ENCODE data around the gene NREP.
A peak's percentile ranks its signal among the peaks of the same experiment; 100 is the strongest.
"Not testable (repeated sequence)": the region's sequence is repeated elsewhere in the genome, so short reads cannot be mapped to it uniquely, and the experiment has no call there.

NREP gene

DNA sequence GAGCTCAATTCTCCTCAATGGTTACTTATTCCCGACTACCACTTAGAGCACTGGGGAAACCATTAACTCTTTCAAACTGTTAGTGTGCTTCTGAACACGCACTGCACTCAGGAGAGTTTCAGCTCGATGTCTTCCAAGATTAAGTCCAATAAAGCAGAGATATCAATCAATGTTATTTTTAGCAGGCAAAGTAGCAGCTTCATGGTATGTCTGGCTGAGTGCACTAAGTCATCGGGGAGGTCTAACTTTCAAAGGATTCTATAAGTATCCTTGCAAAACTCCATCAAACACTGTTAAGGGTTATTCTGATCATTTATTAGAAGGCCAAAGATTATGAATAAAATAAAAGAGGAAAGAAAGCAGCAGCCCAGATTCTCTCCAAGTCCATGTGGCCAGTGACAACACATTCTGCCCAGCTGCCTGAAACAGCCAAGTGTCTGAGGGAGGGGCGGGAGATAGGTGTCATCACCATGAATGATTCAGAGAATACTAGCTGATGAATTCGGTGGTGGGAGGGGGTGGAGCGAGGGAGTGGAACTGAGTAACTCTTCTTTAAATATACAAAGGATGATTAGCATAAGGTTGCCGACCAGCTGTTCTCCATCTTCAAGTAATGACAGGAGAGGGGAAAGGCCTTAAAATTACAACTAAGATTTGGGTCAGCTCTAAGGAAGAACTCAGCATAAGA lies 21.3 kb downstream of the NREP start:
- no peak for DNase-seq

DNA sequence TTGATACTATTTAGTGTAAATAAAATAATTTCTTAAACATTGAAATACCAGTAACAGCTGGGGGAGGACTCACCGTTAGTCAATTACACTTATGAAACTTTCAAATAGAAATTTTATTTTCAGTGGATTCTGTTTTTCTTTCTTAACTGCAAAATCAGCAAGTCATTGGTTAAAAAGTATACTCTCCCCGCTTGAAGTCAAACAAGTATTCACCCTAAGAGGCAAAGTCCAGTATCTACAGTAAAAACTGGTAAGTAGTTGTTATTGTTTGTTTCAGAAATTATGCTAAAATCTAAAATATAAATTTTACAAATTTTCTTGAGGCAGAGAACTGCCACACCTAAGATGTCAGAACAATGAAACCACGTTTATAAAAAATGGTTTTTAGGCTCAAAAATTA lies 22.4 kb downstream of the NREP start:
- DNase-seq, result no peak

DNA sequence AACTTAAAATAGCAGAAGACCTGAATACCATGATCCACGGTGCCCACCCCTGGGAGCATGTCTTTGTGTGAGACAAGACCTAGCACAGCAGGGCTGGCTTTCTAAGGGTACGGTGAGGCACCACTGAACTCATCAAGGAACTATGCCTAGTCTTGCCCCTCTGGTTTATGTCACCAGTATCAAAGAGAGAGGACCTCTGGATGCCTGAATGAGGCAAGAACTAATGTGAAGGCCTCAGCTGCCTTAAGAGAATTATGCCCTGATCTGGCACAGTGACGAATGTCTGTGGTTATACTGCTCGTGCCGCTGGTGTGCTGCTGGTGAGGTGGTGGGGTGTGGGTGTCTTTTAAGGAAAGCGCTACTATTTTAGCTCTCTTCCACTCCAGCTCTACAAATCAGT lies 23.0 kb downstream of the NREP start:
- DNase-seq, result no peak

DNA sequence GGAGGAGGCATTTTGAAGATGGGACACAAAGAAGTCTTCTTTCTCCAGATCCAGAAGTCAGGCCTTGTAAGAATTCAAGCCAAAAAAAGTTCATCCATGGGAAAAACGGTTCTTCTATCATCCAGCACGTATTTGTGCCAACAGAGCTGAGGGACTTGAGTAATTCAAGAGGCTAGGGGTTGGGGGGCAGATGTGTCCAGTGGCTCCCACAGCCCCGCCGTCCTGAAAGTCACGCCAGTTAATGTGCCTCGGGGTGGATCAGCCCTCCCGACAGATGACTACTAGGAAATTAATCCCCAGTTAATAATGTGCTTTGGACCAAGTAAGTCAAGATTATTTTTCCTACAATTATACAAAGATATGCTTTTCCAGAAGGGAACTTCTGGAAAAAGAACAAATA lies 23.4 kb downstream of the NREP start:
- DNase-seq, result no peak

DNA sequence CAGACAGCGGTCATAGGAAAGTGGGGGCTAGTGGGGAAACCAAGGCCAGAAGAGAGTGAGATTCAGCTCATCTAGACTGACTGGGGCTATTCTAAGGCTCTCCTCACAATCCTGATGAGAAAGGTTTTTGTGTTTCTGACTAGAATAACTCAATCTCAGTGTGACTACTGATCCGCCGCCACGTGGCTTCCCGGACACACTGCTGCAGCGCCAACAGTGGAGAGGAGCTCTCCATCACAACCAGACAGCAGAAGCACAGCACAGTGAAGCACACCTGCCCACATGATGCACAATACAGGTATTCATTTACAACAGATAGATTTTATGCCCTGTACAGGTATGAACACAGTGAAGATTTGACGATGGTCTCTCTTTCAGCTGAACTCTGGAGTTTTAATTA lies 25.4 kb downstream of the NREP start:
- peak; percentile 23 for DNase-seq

DNA sequence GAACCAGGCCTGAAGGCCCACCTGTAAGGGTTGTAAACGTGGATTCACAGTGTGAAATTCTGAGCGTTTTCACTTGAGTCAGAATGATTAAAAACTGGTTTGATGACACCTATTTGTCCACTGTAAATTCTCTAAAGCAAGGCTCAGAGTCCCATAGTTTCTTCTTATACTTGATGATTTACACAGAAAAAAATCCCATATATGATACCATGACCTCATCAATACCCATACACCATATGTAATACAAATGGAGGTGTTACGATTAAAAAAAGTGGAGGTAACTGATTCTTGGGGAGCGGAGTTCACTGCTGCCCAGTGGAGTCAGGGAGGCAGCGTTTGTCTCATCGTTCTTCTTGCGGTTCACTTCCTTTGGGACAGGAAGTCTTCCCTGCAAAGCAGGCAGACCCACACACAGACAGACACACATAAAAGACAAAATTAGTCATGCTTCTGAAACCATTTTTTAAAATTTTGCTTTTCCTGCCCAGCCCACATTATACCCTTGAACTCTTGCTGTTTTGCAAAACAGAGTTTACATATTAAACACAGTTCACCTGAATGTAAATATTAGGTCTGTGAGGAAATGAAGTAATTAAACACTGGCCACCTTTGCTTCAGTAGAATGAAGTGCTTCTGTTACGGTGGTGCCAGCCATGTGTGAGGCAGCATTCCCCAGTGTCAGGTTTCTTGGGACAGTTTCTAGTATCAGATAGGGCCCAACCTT lies 26.2 kb downstream of the NREP start:
- DNase-seq, result peak; percentile 75

DNA sequence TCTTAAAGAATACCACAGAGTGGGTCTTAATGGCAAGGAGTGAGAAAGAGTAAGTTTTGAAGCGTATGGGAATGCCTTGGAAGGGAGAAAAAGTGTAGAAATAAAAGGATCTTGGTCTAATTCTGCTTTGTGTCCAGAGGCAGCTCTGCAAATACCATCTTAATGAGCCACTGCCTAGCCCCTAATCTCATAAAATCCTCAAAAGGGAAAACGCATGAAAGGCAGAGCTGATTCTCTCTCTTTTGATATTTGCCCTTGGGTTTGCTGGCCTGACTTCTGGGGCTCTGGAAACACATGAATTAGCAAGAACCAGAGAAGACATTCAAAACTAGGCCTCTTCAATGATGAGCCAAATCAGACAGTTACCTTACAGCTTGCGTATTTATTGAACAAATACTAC lies 28.1 kb downstream of the NREP start:
- DNase-seq, result no peak

DNA sequence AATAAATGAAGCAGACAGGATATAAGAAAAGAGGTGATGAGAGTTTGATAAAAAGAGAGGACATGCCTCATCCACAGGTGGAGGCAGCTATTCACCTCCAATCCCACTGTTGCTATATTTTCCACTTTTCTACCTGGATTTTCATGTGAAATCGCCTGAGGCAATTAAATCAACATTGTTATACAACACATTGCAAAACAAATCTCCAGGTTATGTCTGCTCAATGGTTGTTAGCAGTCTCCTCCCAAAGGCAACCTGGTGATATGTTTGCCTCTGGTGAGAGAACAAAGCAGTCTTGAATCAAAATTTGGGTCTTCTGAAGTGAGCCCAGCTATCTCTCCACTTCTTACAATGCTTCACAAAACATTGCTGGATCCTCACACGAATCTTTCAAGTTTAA lies 30.0 kb downstream of the NREP start:
- DNase-seq, result no peak

DNA sequence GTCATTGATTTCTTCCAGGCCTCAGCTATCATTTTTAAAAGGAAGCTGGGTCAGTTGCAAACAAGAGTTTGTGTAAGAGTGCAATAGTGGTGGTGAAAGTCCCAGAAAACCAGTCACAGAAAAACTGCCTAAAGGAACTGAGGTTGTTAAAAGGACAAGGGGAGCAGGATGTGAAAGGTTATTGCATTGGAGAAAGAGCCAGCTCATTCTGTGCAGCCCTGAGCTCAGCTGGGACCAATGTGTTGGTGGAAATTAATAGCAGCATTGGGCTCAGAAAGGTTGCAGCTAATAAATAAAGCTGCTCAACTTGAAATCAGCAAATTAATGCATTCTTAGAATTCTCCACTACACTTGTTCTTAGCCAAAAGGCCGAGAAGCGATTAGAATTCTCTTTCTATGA lies 34.9 kb downstream of the NREP start:
- no peak for DNase-seq

DNA sequence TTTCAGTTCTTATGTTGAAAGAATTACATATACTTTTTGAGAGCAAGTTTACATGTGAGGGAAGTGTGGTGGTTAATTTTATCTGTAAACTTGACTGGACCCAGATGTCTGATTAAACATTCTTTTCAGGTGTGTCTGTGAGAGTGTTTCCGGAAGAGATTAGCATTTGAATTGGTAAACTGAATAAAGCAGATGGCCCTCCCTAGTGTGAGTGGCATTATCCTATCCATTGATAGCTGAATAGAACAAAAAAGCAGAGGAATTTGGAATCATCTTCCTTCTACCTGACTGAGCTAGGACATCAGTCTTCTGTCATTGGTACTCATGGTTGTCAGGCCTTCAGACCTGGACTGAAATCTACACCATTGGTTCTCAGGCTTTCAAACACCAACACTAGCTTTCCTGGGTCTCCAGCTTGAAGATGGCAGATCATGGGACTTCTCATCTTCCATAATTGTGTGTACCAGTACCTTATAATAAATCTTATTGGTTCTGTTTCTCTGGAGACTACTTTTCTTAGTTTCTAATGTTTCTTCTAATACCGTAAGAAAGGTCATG lies 36.6 kb downstream of the NREP start:
- DNase-seq, result no peak

DNA sequence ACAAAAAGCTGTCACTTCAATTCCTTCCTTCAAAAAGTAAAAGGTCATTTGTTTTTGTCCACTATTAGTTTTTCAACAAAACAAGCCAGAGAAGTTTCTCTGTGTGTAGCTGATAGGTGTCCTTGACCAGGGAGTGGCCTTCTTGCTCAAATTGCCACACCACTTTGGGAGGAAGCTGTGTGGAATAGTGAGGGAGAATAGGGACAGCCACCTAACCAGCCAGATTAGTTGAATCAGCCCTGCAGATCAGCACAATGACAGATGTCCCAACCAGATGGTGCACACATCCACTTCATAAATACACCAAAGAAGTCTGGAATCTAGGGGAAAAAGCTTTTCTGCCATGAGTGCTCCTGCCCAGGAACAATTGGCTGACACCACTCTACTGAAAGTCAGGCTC lies 37.2 kb downstream of the NREP start:
- no peak for DNase-seq

DNA sequence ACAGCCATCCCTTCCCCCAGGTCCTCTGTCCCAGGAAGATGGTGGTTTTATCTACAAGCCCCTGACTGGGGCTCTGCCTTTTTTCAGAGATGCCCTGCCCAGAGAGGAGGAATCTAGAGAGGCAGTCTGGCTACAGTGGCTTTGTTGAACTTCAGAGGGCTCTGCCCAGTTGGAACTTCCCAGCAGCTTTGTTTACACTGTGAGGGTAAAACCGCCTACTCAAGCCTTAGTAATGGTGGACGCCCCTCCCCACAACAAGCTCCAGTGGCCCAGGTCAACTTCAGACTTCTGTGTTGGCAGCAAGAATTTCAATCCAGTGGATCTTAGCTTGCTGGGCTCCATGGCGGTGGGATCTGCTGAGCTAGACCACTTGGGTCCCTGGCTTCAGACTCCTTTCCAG lies 40.2 kb downstream of the NREP start:
- not testable (repeated sequence) for DNase-seq

DNA sequence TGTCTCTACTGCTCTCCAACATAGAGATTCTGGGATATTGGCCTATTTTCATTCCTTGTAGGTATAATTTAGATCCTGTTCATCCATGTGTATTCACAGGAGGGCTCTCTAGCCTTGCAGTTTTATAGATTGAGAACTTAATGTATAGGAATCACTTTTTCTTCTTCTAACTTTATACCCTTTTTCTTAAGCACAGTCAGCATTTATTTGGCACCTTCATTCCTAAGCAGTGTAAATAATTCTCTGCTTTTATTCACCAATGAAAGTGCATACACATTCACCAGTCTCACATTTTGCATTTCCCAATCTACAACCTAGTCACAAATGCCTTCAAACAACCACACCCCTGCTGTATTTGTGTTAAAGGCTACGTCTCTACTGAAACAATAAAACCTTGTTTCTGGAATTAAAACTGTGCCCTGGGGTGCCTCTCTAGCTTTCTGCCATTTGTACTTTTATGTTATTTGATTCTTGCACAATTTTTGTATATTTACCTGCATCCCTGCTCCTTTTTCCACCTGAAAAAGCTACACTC lies 49.3 kb downstream of the NREP start:
- no peak for DNase-seq

DNA sequence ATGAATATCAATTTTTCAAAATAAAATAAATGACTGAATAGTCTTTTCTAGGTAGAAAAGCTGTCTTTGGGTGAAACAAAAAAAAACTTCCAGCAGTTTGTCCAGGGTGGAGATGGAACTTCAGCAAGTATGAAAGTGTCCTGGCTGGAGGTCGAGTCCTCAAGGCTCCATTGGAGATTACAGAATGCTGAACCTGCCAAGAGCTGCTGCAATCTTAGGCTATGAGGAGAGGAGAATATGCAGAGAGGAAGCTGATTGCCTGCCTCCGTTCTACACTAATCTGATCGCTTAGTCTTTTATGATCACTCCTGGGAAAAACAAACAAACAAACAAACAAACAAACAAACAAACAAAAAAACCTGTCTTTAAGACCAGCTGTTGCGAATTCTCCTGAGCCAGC lies 50.6 kb downstream of the NREP start:
- no peak for DNase-seq

DNA sequence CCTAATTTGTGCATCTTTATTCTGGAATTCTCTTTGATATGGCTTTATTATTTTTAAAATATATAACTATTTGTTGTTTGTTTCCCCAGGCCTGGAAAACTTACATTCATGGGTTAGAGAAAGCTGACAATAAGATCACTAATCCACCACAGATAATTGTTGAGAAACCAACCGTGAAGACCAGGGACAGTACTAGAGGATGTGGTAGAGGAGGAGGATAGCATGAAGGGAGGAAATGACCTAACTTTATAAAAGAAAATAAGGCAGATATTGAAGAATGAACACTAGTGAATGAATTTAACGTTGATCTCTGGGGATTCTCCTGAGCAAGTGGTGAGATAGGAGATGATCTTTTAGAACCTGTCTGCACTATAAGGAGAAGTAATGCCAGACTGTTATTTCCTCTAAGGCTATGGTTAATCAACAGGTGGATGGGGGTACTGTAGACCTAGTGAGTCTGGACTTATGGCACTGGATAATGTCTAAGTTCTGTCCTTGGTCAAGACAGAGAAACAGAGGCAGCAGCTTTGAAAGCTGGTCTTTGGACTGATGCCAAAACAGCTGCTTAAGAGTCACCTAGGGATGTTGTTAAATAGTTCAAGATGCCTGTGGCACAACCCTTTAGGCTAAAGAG lies 52.4 kb downstream of the NREP start:
- DNase-seq, result no peak

DNA sequence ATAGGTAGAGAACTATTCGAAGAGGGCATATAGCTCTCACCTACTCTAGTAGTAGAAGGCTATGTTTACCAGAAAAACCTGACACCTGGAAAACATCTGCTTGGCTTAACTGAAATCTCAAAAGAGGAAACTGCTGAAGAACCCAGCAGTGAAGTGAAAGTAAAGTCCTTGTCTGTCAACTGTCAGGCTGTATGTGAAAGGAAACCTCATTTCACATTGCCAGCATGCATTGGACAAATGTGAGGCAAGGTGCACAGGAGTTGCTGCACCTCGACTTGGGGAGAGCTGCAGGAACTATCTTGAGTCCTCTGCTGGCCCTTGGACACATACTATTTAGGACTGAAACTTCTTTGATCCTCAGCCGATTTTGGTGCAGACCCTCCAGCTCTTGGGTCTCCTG lies 53.3 kb downstream of the NREP start:
- DNase-seq, result no peak

DNA sequence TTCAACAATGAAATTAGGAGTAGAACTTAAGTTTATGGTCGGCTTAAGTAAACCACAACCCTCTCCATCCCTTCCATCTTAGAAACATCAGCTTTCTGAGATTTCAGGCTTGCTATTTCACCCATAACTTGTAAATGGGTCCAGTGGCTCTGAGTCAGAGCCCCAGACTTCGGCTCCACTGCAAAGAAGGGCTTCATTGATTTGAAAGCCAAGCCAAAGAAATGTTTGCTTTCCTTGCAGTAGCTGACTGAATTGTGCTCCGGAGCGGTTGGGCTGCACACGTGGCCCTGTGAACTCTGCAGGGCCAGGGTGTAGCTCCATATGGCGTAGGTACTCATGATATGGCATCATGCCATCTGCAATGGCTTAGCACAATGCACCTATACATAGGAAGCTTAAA lies 57.0 kb downstream of the NREP start:
- DNase-seq, result peak; percentile 17

DNA sequence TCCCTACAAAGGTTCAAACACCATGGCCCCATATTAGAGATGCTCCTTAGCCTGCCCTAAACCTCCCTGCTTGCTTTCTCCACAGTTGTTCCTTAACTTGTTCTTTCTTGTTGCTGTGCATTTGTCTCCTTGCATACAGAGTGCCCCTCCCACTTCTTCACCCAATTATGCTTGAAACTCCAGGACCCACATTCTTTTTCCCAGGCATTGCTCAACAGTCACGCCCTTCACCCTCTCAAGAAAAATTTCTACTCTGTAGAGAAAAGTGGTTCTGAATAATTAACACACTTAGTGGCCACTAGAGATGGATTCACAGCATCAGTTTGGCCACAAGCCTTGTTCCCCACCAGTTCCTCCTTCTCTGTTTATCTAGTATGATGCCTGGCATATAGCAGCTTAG lies 57.7 kb downstream of the NREP start:
- no peak for DNase-seq

DNA sequence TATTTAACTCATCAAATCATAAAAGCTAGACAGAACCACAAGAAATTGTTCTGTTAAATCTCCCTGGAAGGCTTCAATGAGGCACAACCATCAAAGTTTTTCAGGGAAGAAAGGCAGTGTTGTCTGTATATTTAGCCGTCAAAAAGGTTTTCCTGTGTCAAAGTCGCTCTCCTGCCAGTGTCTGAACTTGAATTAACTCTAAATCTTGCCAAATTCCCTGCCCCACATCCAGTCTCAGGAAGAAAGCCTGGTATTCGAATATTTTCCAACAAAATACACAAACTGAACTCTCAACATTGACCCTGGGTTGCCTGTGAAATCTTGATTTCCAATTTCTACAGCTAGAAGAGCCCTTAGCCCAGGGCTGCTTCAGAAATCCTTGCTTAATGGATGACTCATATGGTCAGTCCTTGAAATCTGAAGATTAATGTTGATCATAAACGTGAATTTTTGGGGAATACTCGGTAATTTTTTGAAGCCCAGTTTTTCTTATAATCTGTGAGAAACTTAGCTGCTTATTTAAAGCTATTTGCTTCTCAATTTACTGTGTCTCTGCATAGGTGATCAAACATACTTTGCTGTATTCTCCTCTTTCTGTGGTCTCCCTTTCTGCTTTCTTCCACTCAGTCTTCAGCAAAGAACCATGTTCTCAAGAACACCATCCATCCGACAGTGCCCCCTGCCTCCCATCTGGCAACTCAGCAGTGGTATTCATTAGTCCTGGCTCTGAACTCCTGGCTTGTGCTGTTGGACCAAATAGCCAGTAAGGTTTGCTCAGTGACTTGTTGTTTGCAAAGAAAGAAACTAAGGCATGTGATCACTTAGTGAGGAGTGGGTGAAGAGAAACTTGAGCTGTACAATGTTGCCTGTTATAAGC lies 58.9 kb downstream of the NREP start:
- DNase-seq, result no peak

DNA sequence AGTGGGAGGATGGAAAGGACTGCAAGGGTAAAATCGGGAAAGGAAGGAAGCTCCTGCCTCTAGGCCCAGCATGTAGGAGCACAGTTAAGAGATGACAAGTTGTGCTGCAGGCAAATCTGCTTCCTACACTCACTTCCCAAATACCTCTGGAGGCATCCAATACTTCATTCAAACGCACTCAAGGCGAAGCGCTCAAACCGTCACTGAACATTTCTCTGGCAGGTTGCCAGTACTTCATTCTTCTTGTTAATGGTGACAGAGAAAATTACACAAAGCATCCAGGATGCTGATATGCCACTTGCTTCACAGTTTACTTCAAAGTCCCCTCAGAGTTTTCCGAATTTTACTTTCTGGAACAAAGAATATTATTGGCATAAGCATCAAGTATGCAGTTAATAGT lies 59.8 kb downstream of the NREP start:
- DNase-seq, result peak; percentile 18

DNA sequence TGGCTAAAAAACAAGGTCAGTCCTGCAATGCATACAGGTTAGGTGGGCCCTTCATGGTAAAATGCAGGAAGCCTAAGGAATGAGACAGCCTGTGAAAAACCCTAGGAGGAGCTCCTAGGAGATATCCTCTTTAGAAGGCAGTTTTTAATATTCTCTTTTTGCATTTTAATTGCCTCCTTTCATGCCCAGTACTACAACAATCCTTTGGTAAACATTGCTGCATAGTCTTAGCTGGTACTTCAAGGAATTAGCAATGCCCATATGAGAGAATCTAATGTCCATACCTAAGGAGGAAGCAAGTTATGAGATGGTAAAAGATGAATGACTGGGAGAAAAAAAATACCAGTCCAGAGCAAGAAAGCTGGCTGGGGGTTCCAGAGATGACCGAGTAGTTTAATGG lies 61.0 kb downstream of the NREP start:
- DNase-seq, result no peak

DNA sequence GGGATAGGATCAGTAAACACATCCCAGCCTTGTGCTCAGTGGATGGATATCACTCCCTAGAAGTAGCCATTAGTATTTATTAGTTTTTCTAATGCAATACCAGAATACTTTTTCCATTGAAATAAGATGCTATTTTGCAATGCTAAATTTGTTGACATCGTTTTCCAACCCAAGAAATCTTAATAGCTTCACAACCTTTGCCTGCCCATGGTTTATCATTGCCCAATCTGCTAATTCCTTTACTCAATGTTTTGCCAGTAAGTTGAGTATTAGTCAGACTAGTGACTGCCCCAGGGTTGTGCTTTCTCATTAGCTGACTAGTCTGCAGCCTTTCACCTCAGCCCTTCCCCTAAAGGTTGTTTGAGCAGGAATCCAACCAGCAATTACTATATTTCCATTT lies 62.9 kb downstream of the NREP start:
- DNase-seq, result no peak

DNA sequence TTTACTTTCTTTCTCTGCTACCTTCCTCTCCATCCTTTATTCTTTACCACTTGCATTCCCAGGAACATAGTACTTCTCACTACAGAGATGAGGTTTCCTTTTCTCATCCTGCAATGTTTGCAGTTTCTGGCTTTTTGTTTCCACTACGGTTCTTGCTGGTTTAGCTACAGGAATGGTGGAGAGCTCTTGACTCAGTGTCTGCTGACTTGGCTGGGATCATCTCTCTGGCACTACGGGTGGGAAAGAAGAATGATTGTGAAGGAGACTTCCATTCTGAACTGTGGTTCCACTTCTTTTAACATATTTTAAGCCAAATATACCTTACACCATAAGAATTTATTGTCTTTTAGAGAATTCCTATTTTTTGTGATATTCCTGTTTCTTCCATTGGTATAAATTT lies 65.1 kb downstream of the NREP start:
- no peak for DNase-seq

All from NCI-H2029 (cell line).